GM12878 (cell line): ENCODE data around the gene SURF2. TPM values are rescaled to one million over a fixed set of nuclear protein-coding genes. Genes with fewer than 3 reads are reported as not detected.

ENCODE experiments used
- ATAC-seq: fragments of 200-7000 bp; cut with Tn5 transposase; 3 replicates; pipeline ENCODE4 v1.9.1; 2020; ENCODE audit warnings: mild to moderate bottlenecking, moderate library complexity
- BruUV-seq: library from RNA; stranded (reverse); fragments of 400-500 nt; replicated peaks from 2 replicates; lab custom pipeline; 2021; lab: Mats Ljungman, UMichigan
- CTCF ChIA-PET: fragments of 300-600 bp; sonication (Branson Sonifier 250); formaldehyde crosslinking; extraction: SDS; loops from one replicate; lab custom pipeline; 2021; ENCODE audit warnings: inconsistent platforms; lab: Yijun Ruan, JAX
- POLR2A ChIA-PET: fragments of 350-600 bp; formaldehyde crosslinking; extraction: SDS; loops from one replicate; lab custom pipeline; 2021; ENCODE audit warnings: inconsistent platforms; lab: Charles Lee
- RAD21 ChIA-PET: fragments of 300-600 bp; sonication (Branson Sonifier 250); formaldehyde crosslinking; loops from one replicate; lab custom pipeline; 2023; ENCODE audit warnings: antibody characterized with exemption; ENCODE audit not compliant: unreplicated experiment; lab: Charles Lee
- SMC1A ChIA-PET: fragments of 300-600 bp; sonication (Branson Sonifier 250); formaldehyde crosslinking; loops from one replicate; lab custom pipeline; 2023; ENCODE audit not compliant: unreplicated experiment, uncharacterized antibody; lab: Charles Lee
- DNase-seq: peaks from one replicate; pipeline ENCODE4 v3.0.0-alpha.2; 2011; ENCODE audit warnings: low read depth, low spot score
- FAIRE-seq: peaks from 3 replicates; lab custom pipeline; 2011; peaks lifted over from hg19 to GRCh38; lab: Jason Lieb, UNC
- H2AFZ ChIP-seq: 2 replicates; pipeline ENCODE4 v1.6.0; 2011; ENCODE audit warnings: low read depth, low read length, control low read depth; ENCODE audit not compliant: control insufficient read depth
- H3K27ac ChIP-seq: 2 replicates; pipeline ENCODE4 v1.5.1; 2011; ENCODE audit warnings: control low read depth; ENCODE audit not compliant: control insufficient read depth, insufficient read depth
- H3K27me3 ChIP-seq, 2 experiments: replicated peaks in 1 of 2; 2 replicates each; pipeline versions ENCODE4 v1.6.0 to v1.6.1; 2011; ENCODE audit warnings: low read length in 1 of 2; ENCODE audit not compliant: control insufficient read depth in 2 of 2, insufficient read depth in 2 of 2
- H3K36me3 ChIP-seq, 2 experiments: 2 replicates each; pipeline ENCODE4 v1.5.1; 2011; ENCODE audit warnings: low read length in 1 of 2; ENCODE audit not compliant: control insufficient read depth in 2 of 2, insufficient read depth in 2 of 2
- H3K4me1 ChIP-seq: 2 replicates; pipeline ENCODE4 v1.6.1; 2011; ENCODE audit warnings: mild to moderate bottlenecking, low read length, moderate library complexity, mixed read lengths; ENCODE audit not compliant: control insufficient read depth, insufficient read depth
- H3K4me2 ChIP-seq: 2 replicates; pipeline ENCODE4 v1.6.0; 2011; ENCODE audit warnings: control low read depth; ENCODE audit not compliant: control insufficient read depth, insufficient read depth
- H3K4me3 ChIP-seq: fragments of 200-600 bp; sonication (generic); 2 replicates; pipeline ENCODE4 v1.5.1; 2016
- H3K79me2 ChIP-seq: 2 replicates; pipeline ENCODE4 v1.6.0; 2011; ENCODE audit warnings: low read length; ENCODE audit not compliant: control insufficient read depth, insufficient read depth
- H3K9ac ChIP-seq: 2 replicates; pipeline ENCODE4 v1.8.0; 2011; ENCODE audit warnings: low read length, control low read depth, mixed read lengths; ENCODE audit not compliant: control insufficient read depth, insufficient read depth
- H3K9me3 ChIP-seq: replicated peaks from 3 replicates; pipeline ENCODE4 v1.5.1; 2011; ENCODE audit warnings: mild to moderate bottlenecking, low read length; ENCODE audit not compliant: control insufficient read depth, insufficient read depth
- H4K20me1 ChIP-seq: 2 replicates; pipeline ENCODE4 v1.6.0; 2011; ENCODE audit not compliant: control insufficient read depth, insufficient read depth
- ATF7 ChIP-seq: fragments of 450-650 bp; IDR thresholded peaks from 2 replicates; pipeline ENCODE4 v1.6.1; 2016; ENCODE audit warnings: low read depth, mild to moderate bottlenecking
- BHLHE40 ChIP-seq, 2 experiments: fragments of 450-650 bp in 1 of 2; IDR thresholded peaks; 2 replicates each; pipeline ENCODE4 v1.6.1; 2011 to 2017; ENCODE audit warnings: low read depth in 2 of 2, borderline replicate concordance in 1 of 2, improper control_type of control experiment in 1 of 2, low read length in 1 of 2, mild to moderate bottlenecking in 1 of 2
- FOXM1 ChIP-seq: IDR thresholded peaks from 2 replicates; pipeline ENCODE4 v1.6.1; 2012; ENCODE audit warnings: low read depth, mild to moderate bottlenecking, inconsistent platforms, low read length, moderate library complexity
- JUNB ChIP-seq: IDR thresholded peaks from 2 replicates; pipeline ENCODE4 v1.6.1; 2016; ENCODE audit warnings: antibody characterized with exemption, mild to moderate bottlenecking
- POLR2A ChIP-seq: IDR thresholded peaks from 2 replicates; pipeline ENCODE4 v1.6.1; 2011; ENCODE audit warnings: low read depth, mild to moderate bottlenecking, low read length
- POLR2AphosphoS2 ChIP-seq: IDR thresholded peaks from 2 replicates; pipeline ENCODE4 v1.6.1; 2011; ENCODE audit warnings: low read depth, mild to moderate bottlenecking, low read length, improper control_type of control experiment, moderate library complexity
- PRDM15 ChIP-seq: fragments of 450-650 bp; formaldehyde crosslinking; IDR thresholded peaks from 2 replicates; pipeline ENCODE4 v1.4.0; 2020; ENCODE audit warnings: mild to moderate bottlenecking, moderate library complexity
- RAD51 ChIP-seq: fragments of 450-650 bp; IDR thresholded peaks from 2 replicates; pipeline ENCODE4 v1.6.1; 2016; ENCODE audit warnings: moderate library complexity, mild to moderate bottlenecking, inconsistent platforms
- SUZ12 ChIP-seq: fragments of 200-600 bp; sonication (generic); IDR thresholded peaks from one replicate; pipeline ENCODE4 v1.6.1; 2018; ENCODE audit warnings: antibody characterized with exemption, mild to moderate bottlenecking; ENCODE audit not compliant: unreplicated experiment
- WGBS: methylation state at CpG from one replicate; pipeline ENCODE4 v1.1.6; 2016; ENCODE audit warnings: low lambda C conversion rate; ENCODE audit not compliant: insufficient replicate concordance, insufficient coverage; ENCODE audit errors: missing lambda C conversion rate; 5-methylcytosine and 5-hydroxymethylcytosine counted together
- in situ Hi-C: fragments of 300-500 bp; cut with MboI; formaldehyde crosslinking; loops from 9 replicates; pipeline ENCODE4 v1.14.3; 2018; ENCODE audit warnings: mixed read lengths
- intact Hi-C: fragments of 100-400 bp; cut with micrococcal nuclease; formaldehyde crosslinking; loops from one replicate; pipeline ENCODE4 v1.14.2; 2022; ENCODE audit not compliant: unreplicated experiment
- polyA plus RNA-seq, 11 experiments: library from polyadenylated mRNA; depleted of rRNA in 4 of 11; unstranded in 6 of 11; stranded (reverse) in 5 of 11; fragments of >200 nt; fragmentation: Nextera tagmentation in 4 of 11; fragmentation: Illumina TruSeq in 1 of 11; extraction: Ambion mirVana in 4 of 11; extraction: Trizol in 1 of 11; gene quantifications; 1 replicate in 1 of 11; 2 replicates in 10 of 11; pipeline versions ENCODE4 v1.2.1 to v1.2.3, GENCODE V29; 2011 to 2016; ENCODE audit warnings: inconsistent platforms in 2 of 11, missing spikeins in 2 of 11, low read depth in 1 of 11
- total RNA-seq, 4 experiments: library from RNA; depleted of rRNA in 3 of 4; stranded (reverse); fragments of >200 nt in 3 of 4; fragmentation: Illumina TruSeq in 1 of 4; extraction: Trizol in 1 of 4; gene quantifications; 2 replicates each; pipeline versions ENCODE4 v1.2.1 to v1.2.3, GENCODE V29; 2013 to 2021
- TF ChIP-seq, protein P1 (sequence below), 3 experiments: IDR thresholded peaks in 2 of 3; conservative IDR thresholded peaks in 1 of 3; 2 replicates each; pipeline ENCODE4 v1.5.1; 2011; ENCODE audit warnings: low read depth in 3 of 3, low read length in 3 of 3, mild to moderate bottlenecking in 3 of 3, control low read depth in 2 of 3, moderate library complexity in 2 of 3, inconsistent platforms in 1 of 3, mixed read lengths in 1 of 3; ENCODE audit not compliant: control insufficient read depth in 2 of 3, insufficient read depth in 1 of 3; ENCODE audit errors: extremely low read depth in 1 of 3
- TF ChIP-seq, protein P2 (sequence below): IDR thresholded peaks from 2 replicates; pipeline ENCODE4 v1.6.1; 2012; ENCODE audit warnings: low read depth, low read length, improper control_type of control experiment
- TF ChIP-seq, protein P3 (sequence below): fragments of 450-650 bp; IDR thresholded peaks from 2 replicates; pipeline ENCODE4 v1.6.1; 2014; ENCODE audit warnings: mild to moderate bottlenecking

Gene SURF2
- total and polyA plus RNA-seq, 10 of the 15 experiments (the other 5 are each of a cell fraction or from before 2014, with no cell fraction given) = 4.0 to 41.7 (median 20.8) TPM

- TF ChIP-seq, protein P1, sequence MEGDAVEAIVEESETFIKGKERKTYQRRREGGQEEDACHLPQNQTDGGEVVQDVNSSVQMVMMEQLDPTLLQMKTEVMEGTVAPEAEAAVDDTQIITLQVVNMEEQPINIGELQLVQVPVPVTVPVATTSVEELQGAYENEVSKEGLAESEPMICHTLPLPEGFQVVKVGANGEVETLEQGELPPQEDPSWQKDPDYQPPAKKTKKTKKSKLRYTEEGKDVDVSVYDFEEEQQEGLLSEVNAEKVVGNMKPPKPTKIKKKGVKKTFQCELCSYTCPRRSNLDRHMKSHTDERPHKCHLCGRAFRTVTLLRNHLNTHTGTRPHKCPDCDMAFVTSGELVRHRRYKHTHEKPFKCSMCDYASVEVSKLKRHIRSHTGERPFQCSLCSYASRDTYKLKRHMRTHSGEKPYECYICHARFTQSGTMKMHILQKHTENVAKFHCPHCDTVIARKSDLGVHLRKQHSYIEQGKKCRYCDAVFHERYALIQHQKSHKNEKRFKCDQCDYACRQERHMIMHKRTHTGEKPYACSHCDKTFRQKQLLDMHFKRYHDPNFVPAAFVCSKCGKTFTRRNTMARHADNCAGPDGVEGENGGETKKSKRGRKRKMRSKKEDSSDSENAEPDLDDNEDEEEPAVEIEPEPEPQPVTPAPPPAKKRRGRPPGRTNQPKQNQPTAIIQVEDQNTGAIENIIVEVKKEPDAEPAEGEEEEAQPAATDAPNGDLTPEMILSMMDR (IDR thresholded peaks at IDR 0.05 in 2 of 3, conservative IDR thresholded peaks at IDR 0.05 in 1 of 3; ENCODE audit: control insufficient read depth in 2 of 3, extremely low read depth in 1 of 3, insufficient read depth in 1 of 3, low read depth in 3 of 3, low read length in 3 of 3) = peak; percentile 60 to 79 (median 65)
- no peak for TF ChIP-seq JUNB
- TF ChIP-seq RAD51 = no peak
- TF ChIP-seq ATF7 = no peak
- TF ChIP-seq FOXM1 = peak; percentile 25; the same call in 1 of the 2 replicates
- 0 out of 4 replicates have a peak, but pooled peaks have one; percentile 11 to 13 for TF ChIP-seq BHLHE40 (IDR thresholded peaks at IDR 0.05; ENCODE audit: borderline replicate concordance in 1 of 2, low read depth in 2 of 2, low read length in 1 of 2)
These were observed 47.6 kb downstream of the SURF2 start (continued) for GRCh38 chr9:133403766-133404453.

GRCh38 chr9:133404454-133405002, 48.2 kb downstream of the SURF2 start:
- FAIRE-seq (no peak), DNase-seq (no peak), ATAC-seq (no peak)
- no peaks in the 10 kb centered on the region for H3K4me1 ChIP-seq
- no peaks in the 10 kb centered on the region for H3K27me3 ChIP-seq
- H2AFZ ChIP-seq = no peak overlapping the region
- POLR2A ChIA-PET = interaction anchor here (0.6 kb wide), 1 partner anchor 461 kb away, joined by 3 read pairs; no protein-coding TSS in a partner anchor
- 74% methylated on average over 12 of the region's 12 CpGs for WGBS
- H4K20me1 ChIP-seq = no peaks in the 10 kb centered on the region; the same call in 1 of the 2 replicates
- RAD21 ChIA-PET = interaction anchor here (1.1 kb wide), 1 partner anchor 33 kb away, joined by 3 read pairs; no protein-coding TSS in a partner anchor
- intact Hi-C loops = no loop called here
- no peak overlapping the region for H3K27ac ChIP-seq
- no peaks in the 10 kb centered on the region for H3K79me2 ChIP-seq
- SMC1A ChIA-PET = interaction anchor here (1.7 kb wide), 1 partner anchor 19 kb away, joined by 3 read pairs; no protein-coding TSS in a partner anchor
- no TSS peak for BruUV-seq
- in situ Hi-C loops = loop anchor here (5.0 kb wide), 1 partner anchor 78 kb away; no protein-coding TSS in a partner anchor
- peaks cover 21 to 25% of the 10 kb centered on the region in 2 experiments; a peak in 3 of 4 replicates for H3K36me3 ChIP-seq
- H3K9ac ChIP-seq = no peak overlapping the region
- CTCF ChIA-PET = interaction anchor here (1.1 to 1.6 kb wide), 5 partner anchors 12 to 218 kb away, joined by 3 to 5 read pairs (median 4); partner anchors contain the start of gene SURF6
- H3K9me3 ChIP-seq = no peaks in the 10 kb centered on the region
- no peak overlapping the region for H3K4me2 ChIP-seq
- no peak overlapping the region for H3K4me3 ChIP-seq
- TF ChIP-seq PRDM15 = no peak
- TF ChIP-seq, protein P2, sequence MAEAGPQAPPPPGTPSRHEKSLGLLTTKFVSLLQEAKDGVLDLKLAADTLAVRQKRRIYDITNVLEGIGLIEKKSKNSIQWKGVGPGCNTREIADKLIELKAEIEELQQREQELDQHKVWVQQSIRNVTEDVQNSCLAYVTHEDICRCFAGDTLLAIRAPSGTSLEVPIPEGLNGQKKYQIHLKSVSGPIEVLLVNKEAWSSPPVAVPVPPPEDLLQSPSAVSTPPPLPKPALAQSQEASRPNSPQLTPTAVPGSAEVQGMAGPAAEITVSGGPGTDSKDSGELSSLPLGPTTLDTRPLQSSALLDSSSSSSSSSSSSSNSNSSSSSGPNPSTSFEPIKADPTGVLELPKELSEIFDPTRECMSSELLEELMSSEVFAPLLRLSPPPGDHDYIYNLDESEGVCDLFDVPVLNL = no peak
- TF ChIP-seq POLR2A = peak; percentile 38; the same call in 1 of the 2 replicates
- TF ChIP-seq, protein P3, sequence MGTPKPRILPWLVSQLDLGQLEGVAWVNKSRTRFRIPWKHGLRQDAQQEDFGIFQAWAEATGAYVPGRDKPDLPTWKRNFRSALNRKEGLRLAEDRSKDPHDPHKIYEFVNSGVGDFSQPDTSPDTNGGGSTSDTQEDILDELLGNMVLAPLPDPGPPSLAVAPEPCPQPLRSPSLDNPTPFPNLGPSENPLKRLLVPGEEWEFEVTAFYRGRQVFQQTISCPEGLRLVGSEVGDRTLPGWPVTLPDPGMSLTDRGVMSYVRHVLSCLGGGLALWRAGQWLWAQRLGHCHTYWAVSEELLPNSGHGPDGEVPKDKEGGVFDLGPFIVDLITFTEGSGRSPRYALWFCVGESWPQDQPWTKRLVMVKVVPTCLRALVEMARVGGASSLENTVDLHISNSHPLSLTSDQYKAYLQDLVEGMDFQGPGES = no peak
- TF ChIP-seq ATF7 = no peak
- TF ChIP-seq SUZ12 = no peak
- 0 out of 2 replicates have a peak, but pooled peaks have one; percentile 27 for TF ChIP-seq POLR2AphosphoS2
